ENCODE measurements around the gene F12. TPM values are rescaled to one million over a fixed set of nuclear protein-coding genes. Genes with fewer than 3 reads are reported as not detected.

The F12 gene
- total RNA-seq, 1 experiment from 2014 or later: 0.74 TPM

DNA sequence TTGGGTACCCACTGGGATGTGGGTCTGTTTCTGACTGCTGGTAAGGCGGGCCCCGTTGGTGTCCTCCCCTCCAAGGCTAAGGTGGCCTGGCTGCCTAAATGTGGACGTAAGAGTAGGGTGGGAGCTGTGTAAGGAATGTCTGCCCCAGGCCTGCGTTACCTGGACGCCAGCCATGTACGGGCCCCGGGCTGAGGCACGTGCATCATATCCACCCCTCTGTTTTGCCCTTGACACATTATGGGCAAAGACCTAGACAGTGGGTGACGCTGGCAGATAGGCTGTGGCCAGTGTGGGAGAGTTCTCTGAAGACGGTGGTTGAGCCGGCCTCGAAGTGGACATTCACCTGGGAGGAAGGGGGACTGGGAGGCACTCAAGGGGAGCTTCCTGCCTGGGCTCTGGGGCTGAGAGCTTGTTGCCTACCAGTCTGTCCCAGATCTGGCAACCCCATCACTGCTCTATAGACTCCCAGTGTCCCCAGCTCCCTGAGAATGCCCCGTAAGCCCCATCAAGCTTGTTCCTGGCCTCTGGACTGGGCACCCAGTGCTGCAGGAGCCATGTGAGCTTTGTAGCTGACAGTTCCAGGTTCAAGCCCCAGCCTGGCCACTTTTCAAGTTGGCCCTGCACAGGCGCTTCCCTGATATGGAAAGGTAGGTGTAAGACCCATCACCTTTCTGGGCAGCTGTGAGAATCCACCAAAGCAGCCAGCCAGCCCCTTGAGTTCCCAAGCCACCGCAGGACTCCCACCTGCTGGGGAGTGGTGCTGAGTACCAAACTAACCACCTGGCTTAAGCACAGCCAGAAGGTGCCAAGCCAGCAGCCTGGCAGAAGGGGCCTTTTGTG, 34.0 kb upstream of the F12 start:
- Histone ChIP-seq H3K4me1 (replicated peaks) (peaks cover 25% of the 10 kb centered on the region), H3K36me3 (peaks cover 50% of the 10 kb centered on the region), H3K4me3 (no peak overlapping the region), H3K27ac (no peak overlapping the region), H3K9me3 (replicated peaks) (peaks cover 6% of the 10 kb centered on the region; the same call in 1 of the 2 replicates), H3K27me3 (replicated peaks) (0 out of 2 replicates have a peak, but pooled peaks cover 9% of the 10 kb centered on the region)
- no peak for DNase-seq (ENCODE audit: low read depth in 1 of 2, low spot score in 2 of 2)

GRCh38 chr5:177442066-177442826, 32.9 kb upstream of the F12 start:
- H3K27ac ChIP-seq: no peak overlapping the region
- H3K27me3 ChIP-seq (replicated peaks): 0 out of 2 replicates have a peak, but pooled peaks cover 9% of the 10 kb centered on the region
- H3K4me3 ChIP-seq: no peak overlapping the region
- DNase-seq (ENCODE audit: low read depth in 1 of 2, low spot score in 2 of 2): no peak
- H3K36me3 ChIP-seq: peaks cover 61% of the 10 kb centered on the region
- peaks cover 6% of the 10 kb centered on the region; the same call in 1 of the 2 replicates for H3K9me3 ChIP-seq (replicated peaks)
- H3K4me1 ChIP-seq (replicated peaks): peaks cover 14% of the 10 kb centered on the region

- peaks cover 66% of the 10 kb centered on the region for H3K36me3 ChIP-seq
- H3K9me3 ChIP-seq (replicated peaks): no peaks in the 10 kb centered on the region
- DNase-seq (ENCODE audit: low read depth in 1 of 2, low spot score in 2 of 2): no peak
- H3K4me1 ChIP-seq (replicated peaks): peaks cover 3% of the 10 kb centered on the region
- H3K4me3 ChIP-seq: no peak overlapping the region
- H3K27ac ChIP-seq: no peak overlapping the region
- H3K27me3 ChIP-seq (replicated peaks): 0 out of 2 replicates have a peak, but pooled peaks cover 4% of the 10 kb centered on the region
These were observed 31.8 kb upstream of the F12 start for GRCh38 chr5:177440990-177441780.

DNA sequence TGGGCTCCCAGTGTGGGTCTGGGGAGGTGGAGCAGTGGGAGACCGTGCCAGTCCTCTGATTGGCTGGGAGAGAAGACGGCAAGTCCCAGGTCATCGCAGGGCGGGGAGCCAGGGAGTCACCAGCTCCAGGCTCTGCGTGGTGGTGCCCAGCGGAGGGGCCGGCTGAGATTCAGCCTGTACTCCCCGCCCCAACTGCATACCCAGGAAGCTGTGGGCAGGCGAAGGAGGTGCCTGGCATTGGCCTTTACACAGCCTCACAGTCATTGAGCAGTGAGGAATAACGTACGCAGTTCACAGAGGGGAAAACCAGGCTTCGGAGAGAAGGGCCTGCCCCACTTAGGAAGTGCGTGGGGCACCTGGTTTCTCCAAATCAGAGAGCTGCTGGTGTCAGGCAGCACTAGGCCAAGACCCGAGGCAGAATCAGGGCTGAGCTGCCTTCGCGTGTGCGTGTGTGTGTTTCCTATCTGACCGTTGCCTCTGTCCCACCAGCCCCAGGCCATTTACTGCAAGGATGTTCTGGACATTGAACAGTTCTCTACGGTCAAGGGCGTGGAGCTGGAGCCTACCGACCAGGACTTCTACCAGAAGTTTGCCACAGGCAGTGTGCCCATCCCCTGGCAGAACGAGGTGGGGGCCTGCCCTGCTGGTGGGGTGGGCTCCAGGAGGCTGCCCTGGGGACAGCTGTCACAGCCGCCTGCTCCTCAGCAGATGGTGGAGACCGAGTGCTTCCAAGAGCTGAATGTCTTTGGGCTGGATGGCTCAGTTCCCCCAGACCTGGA, 31.0 kb upstream of the F12 start:
- Histone ChIP-seq H3K9me3 (replicated peaks) (no peaks in the 10 kb centered on the region), H3K4me1 (replicated peaks) (no peaks in the 10 kb centered on the region), H3K4me3 (no peak overlapping the region), H3K27me3 (replicated peaks) (0 out of 2 replicates have a peak, but pooled peaks cover 3% of the 10 kb centered on the region), H3K36me3 (peaks cover 73% of the 10 kb centered on the region), H3K27ac (no peak overlapping the region)
- DNase-seq (ENCODE audit: low read depth in 1 of 2, low spot score in 2 of 2): no peak

- Histone ChIP-seq H3K9me3 (replicated peaks) (no peaks in the 10 kb centered on the region), H3K27ac (no peak overlapping the region), H3K27me3 (replicated peaks) (no peaks in the 10 kb centered on the region), H3K4me3 (no peak overlapping the region), H3K36me3 (peaks cover 81% of the 10 kb centered on the region), H3K4me1 (replicated peaks) (no peaks in the 10 kb centered on the region)
- no peak for DNase-seq (ENCODE audit: low read depth in 1 of 2, low spot score in 2 of 2)
These were observed 30.2 kb upstream of the F12 start for GRCh38 chr5:177439518-177440053.

GRCh38 chr5:177438468-177438867, 29.1 kb upstream of the F12 start:
- H3K9me3 ChIP-seq (replicated peaks): no peaks in the 10 kb centered on the region
- H3K27me3 ChIP-seq (replicated peaks): no peaks in the 10 kb centered on the region
- H3K4me1 ChIP-seq (replicated peaks): no peaks in the 10 kb centered on the region
- no peak overlapping the region for H3K27ac ChIP-seq
- H3K4me3 ChIP-seq: no peak overlapping the region
- H3K36me3 ChIP-seq: peaks cover 89% of the 10 kb centered on the region
- no peak for DNase-seq (ENCODE audit: low read depth in 1 of 2, low spot score in 2 of 2)

DNA sequence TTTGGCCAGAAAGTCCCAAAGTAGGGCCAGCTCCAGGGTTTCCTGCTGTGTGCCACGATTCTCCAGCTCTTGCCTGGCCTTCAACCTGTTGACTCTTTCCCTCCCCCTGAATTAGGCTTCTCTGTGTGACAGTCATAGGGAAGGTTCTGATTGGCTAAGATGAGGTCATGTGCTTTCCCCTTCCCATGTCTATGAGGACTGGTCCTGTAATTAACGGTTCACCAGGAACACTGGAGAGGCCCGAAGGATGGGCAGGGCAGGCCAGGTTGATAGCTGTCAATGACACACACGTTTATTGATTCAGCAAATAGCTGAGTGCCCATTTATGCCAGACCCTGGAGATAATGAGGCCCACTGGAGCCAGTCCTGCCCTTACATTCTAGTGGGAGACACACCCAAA, 28.3 kb upstream of the F12 start:
- Histone ChIP-seq H3K4me3 (no peak overlapping the region), H3K4me1 (replicated peaks) (no peaks in the 10 kb centered on the region), H3K9me3 (replicated peaks) (no peaks in the 10 kb centered on the region), H3K27me3 (replicated peaks) (no peaks in the 10 kb centered on the region), H3K27ac (no peak overlapping the region), H3K36me3 (peaks cover 91% of the 10 kb centered on the region)
- no peak for DNase-seq (ENCODE audit: low read depth in 1 of 2, low spot score in 2 of 2)

GRCh38 chr5:177435847-177436536, 26.6 kb upstream of the F12 start:
- Histone ChIP-seq H3K4me3 (no peak overlapping the region), H3K4me1 (replicated peaks) (no peaks in the 10 kb centered on the region), H3K27ac (no peak overlapping the region), H3K27me3 (replicated peaks) (no peaks in the 10 kb centered on the region), H3K9me3 (replicated peaks) (no peaks in the 10 kb centered on the region), H3K36me3 (peaks cover 96% of the 10 kb centered on the region)
- peak in 1 of 2 experiments; percentile 50 for DNase-seq (ENCODE audit: low read depth in 1 of 2, low spot score in 2 of 2)

DNA sequence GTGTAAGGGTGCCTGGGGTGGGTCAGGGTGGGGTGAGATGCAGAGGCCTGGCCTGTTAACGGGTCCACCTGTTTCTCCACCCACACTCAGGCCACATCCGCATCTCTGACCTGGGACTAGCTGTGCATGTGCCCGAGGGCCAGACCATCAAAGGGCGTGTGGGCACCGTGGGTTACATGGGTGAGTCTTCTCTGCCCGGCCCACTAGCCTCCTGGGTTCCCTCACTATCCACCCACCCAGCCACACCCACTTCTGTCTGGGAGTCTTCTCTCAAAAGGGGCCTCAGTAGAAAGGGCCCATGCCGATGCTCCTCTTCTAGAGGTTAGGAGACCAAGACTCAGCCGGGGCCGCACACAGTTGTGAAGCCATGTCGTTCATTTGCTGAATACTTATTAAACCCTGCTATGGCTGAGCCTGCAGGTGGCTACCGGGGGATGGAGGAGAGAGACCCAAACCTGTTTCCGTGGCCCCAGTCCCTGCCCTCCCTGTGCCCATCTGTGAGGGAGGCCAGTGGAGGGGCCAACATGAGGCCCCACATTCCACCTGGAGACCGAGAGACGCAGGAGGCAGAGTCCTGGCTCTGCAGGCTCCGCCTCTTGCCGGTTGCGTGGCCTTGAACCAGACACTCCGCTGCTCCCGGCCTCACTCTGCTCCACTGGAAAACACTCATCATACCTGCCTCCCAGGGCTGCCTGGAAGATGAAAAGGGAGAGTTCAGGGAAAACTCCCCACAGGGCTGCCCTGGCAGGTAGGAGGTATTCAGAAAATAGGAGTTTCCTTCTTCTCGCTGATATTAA, 25.8 kb upstream of the F12 start:
- H3K36me3 ChIP-seq: peaks cover 96% of the 10 kb centered on the region
- H3K27me3 ChIP-seq (replicated peaks): no peaks in the 10 kb centered on the region
- no peak overlapping the region for H3K27ac ChIP-seq
- no peak for DNase-seq (ENCODE audit: low read depth in 1 of 2, low spot score in 2 of 2)
- H3K4me1 ChIP-seq (replicated peaks): no peaks in the 10 kb centered on the region
- H3K4me3 ChIP-seq: no peak overlapping the region
- H3K9me3 ChIP-seq (replicated peaks): no peaks in the 10 kb centered on the region

DNA sequence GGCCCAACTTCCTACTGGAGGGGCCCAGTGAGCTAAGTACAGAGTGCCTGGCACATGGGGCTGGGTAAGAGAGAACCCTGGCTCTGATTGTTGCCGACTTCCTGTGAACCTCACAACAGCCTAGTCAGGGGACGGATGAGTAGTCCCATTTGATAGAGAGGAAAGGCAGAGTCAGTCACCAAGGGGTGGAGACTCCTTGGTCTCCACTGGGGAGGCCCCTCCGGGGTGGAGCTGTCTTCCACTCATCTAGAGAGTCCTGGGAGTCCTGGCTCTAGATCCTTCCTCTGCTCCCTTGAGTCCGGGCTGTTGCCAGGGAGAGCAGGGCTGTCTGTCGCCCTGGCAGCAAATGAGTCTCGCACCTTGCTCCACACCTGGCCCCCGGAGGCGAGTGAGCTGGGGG, 25.1 kb upstream of the F12 start:
- Histone ChIP-seq H3K4me3 (no peak overlapping the region), H3K27me3 (replicated peaks) (no peaks in the 10 kb centered on the region), H3K27ac (no peak overlapping the region), H3K4me1 (replicated peaks) (no peaks in the 10 kb centered on the region), H3K9me3 (replicated peaks) (no peaks in the 10 kb centered on the region), H3K36me3 (peaks cover 91% of the 10 kb centered on the region)
- DNase-seq (ENCODE audit: low read depth in 1 of 2, low spot score in 2 of 2): no peak

- H3K27me3 ChIP-seq (replicated peaks): no peaks in the 10 kb centered on the region
- DNase-seq (ENCODE audit: low read depth in 1 of 2, low spot score in 2 of 2): no peak
- H3K27ac ChIP-seq: no peak overlapping the region
- H3K36me3 ChIP-seq: peaks cover 87% of the 10 kb centered on the region
- H3K9me3 ChIP-seq (replicated peaks): no peaks in the 10 kb centered on the region
- no peak overlapping the region for H3K4me3 ChIP-seq
- no peaks in the 10 kb centered on the region for H3K4me1 ChIP-seq (replicated peaks)
These were observed 24.4 kb upstream of the F12 start for GRCh38 chr5:177433658-177434217.
